ENCODE measurements around the gene SLC29A4. TPM values are rescaled to one million over a fixed set of nuclear protein-coding genes. Genes with fewer than 3 reads are reported as not detected.
"Not testable (repeated sequence)": the region's sequence is repeated elsewhere in the genome, so short reads cannot be mapped to it uniquely, and the experiment has no call there.

The SLC29A4 gene
- total RNA-seq, 1 experiment from 2014 or later: 24.5 TPM

GRCh38 chr7:5279734-5280133 is 3.0 kb upstream of the SLC29A4 start:
- intact Hi-C loops (cut with micrococcal nuclease): no loop called here
- POLR2A ChIA-PET: no interaction called here
- Histone ChIP-seq H2AFZ (ENCODE audit: low read depth, low read length, poor library complexity, severe bottlenecking) (no peak overlapping the region), H3K9ac (ENCODE audit: low read length) (no peak overlapping the region), H3K4me1 (ENCODE audit: control insufficient read depth in 1 of 2, insufficient read depth in 2 of 2, low read length in 2 of 2) (peaks cover 11 to 18% of the 10 kb centered on the region in 2 experiments), H3K27ac (ENCODE audit: low read depth, low read length) (no peak overlapping the region), H3K27me3 (ENCODE audit: insufficient read depth, low read length) (no peaks in the 10 kb centered on the region), H3K36me3 (ENCODE audit: control insufficient read depth in 1 of 2, insufficient read depth in 2 of 2, low read length in 2 of 2) (no peaks in the 10 kb centered on the region), H3K79me2 (ENCODE audit: insufficient read depth, low read length) (no peaks in the 10 kb centered on the region), H3K9me3 (ENCODE audit: control insufficient read depth in 1 of 2, insufficient read depth in 1 of 2, low read depth in 1 of 2, low read length in 2 of 2) (no peaks in the 10 kb centered on the region), H3K9me2 (ENCODE audit: insufficient read depth) (no peaks in the 10 kb centered on the region), H3K4me3 (replicated peaks in 1 of 2; ENCODE audit: low read depth in 1 of 2, low read length in 2 of 2) (no peak overlapping the region), H4K20me1 (ENCODE audit: insufficient read depth) (no peaks in the 10 kb centered on the region), H3K4me2 (ENCODE audit: low read length) (no peak overlapping the region)
- CTCF ChIA-PET: no interaction called here
- ATAC-seq (no peak), DNase-seq (ENCODE audit: low read depth, low spot score) (no peak)
- no peak for TF ChIP-seq ELF1 (IDR thresholded peaks at IDR 0.05; ENCODE audit: borderline replicate concordance, low read depth)
- RAD21 ChIA-PET (ENCODE audit: low non-redundant PET in 1 of 2, low total read pairs in 2 of 2, uncharacterized antibody in 2 of 2, unreplicated experiment in 2 of 2): no interaction called here
- no TSS peak for BruUV-seq (replicated peaks)

GRCh38 chr7:5281598-5282500 is 894 bp upstream of the SLC29A4 start:
- CTCF ChIA-PET; RAD21 ChIA-PET (ENCODE audit: low non-redundant PET in 1 of 2, low total read pairs in 2 of 2, uncharacterized antibody in 2 of 2, unreplicated experiment in 2 of 2); H3K4me3 ChIP-seq (replicated peaks in 1 of 2; ENCODE audit: low read depth in 1 of 2, low read length in 2 of 2): not testable (repeated sequence)

More at GRCh38 chr7:5281598-5282500, 894 bp upstream of the SLC29A4 start:
- H3K36me3 ChIP-seq (ENCODE audit: control insufficient read depth in 1 of 2, insufficient read depth in 2 of 2, low read length in 2 of 2); POLR2A ChIA-PET; DNase-seq (ENCODE audit: low read depth, low spot score); H3K27ac ChIP-seq (ENCODE audit: low read depth, low read length); intact Hi-C loops (cut with micrococcal nuclease); H3K27me3 ChIP-seq (ENCODE audit: insufficient read depth, low read length); BruUV-seq (replicated peaks); H4K20me1 ChIP-seq (ENCODE audit: insufficient read depth); H3K9me2 ChIP-seq (ENCODE audit: insufficient read depth); ATAC-seq; H3K9ac ChIP-seq (ENCODE audit: low read length); H3K9me3 ChIP-seq (ENCODE audit: control insufficient read depth in 1 of 2, insufficient read depth in 1 of 2, low read depth in 1 of 2, low read length in 2 of 2); H3K79me2 ChIP-seq (ENCODE audit: insufficient read depth, low read length): not testable (repeated sequence)
- peaks cover 12 to 22% of the 10 kb centered on the region in 2 experiments for H3K4me1 ChIP-seq (ENCODE audit: control insufficient read depth in 1 of 2, insufficient read depth in 2 of 2, low read length in 2 of 2)
- H2AFZ ChIP-seq (ENCODE audit: low read depth, low read length, poor library complexity, severe bottlenecking): peak overlapping the region; percentile 35
- peak overlapping the region; percentile 47 for H3K4me2 ChIP-seq (ENCODE audit: low read length)
